Fibroblast of upper back skin (primary cell): ENCODE data around the gene PCSK6.

Experiments
- DNase-seq: peaks from one replicate; pipeline ENCODE4 v3.0.0-alpha.2; 2013

PCSK6 gene

DNA sequence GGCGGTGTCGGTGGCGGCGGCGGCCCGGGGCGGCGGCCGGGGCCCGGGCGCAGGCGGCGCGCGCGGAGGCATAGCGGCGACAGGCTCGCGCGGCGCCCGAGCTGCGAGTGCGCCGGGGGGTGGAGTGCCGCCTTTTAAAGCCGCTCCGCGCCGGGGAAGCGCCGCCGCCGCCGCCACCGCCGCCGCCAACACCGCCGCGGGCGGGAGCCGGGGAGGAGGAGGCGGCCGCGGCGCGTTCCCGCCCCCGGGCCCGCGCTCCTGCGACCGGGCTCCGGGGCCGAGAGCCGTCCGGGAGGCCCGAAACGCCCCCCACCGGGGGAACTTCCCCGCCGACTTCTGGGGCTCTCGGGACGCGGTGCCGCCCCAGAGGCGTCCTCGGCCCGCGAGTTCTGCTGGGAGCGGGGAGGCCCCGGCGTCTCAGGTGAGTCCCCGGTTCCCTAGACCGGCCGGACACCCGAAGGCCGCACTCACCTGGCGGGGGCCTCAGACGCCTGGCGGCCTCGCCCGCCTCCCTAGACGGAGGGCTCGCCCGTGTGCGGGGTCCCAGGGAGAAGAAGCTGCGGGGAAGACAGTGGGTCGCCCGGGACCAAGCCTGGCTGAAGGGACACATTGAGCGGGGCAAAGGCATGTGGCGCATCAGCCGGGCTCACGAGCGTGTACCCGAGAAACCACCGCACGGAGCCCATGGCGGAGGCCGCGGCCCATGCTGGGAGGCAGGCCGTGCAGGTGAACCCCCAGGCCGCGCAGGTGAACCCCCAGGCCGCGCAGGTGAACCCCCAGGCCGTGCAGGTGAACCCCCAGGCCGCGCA is at the start of gene PCSK6:
Gene PCSK6 (minus strand): TSS at position 109 of the 809 bp plus-strand sequence. CDS start 37 bp downstream, at position 72.
- DNase-seq, result no peak

DNA sequence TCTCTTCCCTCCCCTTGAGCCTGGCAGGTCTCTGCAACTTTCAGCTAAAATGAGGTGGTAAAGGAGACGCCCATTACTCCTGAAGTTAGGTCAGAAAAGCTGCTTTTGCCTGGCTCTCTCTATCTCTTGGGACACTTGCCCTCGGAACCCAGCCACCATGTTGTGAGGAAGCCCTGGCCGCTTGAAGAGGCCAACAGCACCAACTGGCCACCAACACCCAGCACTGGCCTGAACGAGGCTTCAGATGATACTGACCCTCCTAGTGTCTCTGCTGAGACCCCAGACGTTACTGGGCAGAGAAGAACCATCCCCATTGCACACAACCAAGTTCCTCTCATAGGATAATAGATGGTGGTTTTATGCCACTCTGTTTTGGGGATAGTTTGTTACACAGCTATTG is 49.5 kb upstream of the PCSK6 start:
- no peak for DNase-seq

DNA sequence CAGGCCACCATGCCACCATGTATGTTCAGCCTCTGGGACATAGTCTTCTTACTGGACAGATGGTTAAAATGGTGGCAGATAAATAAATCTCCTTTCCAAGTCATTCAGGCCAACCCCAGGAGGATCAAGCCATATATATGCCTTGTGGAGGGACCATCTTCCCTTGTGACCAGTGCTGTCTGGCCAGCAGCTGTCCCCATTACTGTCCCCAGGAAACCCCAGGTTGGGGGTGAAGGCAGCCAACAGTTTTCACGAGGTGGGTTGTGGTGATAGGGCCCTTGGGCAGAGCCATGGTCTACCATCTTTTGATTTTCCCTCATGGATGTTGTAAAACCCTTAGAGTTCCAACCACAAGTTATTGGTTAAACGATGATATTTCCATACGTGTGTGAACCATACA is 48.7 kb upstream of the PCSK6 start:
- no peak for DNase-seq

DNA sequence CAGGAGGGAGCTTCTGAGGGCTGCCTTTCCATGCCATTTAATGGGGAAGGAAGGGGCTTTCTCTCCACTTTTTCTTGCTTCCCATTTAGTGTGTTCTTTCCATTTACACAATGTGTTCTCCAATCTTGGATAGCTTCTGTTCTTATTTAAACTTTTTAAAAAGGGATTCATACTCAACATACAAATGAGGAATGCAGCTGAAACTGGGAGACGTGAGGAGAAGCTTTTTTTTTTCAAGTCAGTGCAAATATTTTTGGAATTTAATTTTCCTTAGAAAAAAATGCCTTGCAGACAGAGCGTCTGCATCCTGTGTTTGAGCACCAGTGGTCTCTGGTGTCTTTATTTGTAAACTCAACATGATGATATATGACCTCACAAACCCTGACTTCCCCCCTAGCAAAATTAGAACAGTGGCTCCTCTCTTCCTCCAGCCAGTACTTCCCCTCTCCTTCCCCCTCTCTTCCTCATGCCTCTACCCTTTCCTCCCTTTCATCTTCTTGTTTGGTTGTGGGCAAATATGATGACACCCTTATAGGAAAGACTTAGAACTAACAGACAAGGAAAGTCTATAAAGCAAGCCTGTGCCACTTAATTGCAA is 48.1 kb upstream of the PCSK6 start:
- DNase-seq, result no peak

DNA sequence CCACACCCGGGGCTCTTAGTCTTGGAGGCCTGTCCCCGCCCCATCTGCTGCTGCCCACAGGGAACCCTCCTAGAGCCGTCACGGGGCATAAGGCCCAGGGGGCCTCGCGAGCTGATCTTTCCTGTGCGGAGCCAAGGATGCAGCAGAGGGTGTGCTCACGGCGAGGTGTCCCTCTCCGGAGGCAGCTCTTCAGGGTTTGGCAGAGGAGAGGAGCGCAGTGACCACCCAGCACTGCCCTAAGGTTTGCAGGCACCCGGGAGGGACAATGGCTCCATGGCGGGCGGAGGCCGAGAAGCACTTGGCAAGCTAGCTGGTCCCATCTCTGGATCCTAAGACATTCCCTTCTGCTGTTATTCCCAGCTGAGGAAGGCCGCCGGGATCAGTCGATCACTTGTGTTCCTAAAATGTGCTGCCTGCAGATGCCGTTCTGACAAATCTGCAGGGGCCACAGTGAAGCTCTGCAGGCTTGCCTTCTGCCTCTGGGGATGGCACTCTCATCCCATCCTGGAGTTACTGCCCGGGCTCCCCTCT is 47.4 kb upstream of the PCSK6 start:
- no peak for DNase-seq

DNA sequence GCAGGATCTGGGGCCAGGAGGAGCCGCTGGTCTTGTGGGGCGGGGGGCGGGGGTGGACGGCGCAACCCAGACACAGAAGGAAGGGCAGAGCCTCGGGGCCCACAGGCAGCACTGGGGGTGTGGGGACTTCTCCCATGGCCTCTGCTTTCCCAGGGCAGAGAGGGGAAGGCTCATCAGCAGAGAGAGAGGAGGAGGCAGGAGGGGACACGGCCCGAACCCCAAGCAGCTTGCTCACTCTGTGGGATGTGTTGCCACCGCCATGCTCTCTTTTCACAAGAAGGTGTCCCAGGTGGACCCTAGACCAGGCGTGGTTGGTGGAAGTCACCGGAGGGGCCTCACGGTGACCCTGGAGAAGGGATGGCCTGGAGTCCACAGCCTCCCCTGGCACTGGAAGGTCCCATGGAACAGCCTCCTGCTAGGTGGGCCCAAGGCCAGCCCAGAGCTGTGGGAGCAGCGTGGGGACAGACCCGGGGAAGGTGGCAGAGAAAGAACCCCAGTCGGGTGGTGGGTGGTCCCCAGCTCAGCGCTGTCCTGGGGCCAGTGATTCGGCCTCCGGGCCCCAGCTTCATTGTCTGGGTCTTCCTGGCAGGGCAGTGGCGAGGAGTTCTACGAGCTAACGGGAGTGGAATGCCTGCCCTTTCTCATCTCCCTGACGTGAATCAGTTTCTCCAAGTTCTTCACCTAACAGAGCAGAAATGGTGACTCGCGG is 46.8 kb upstream of the PCSK6 start:
- no peak for DNase-seq

DNA sequence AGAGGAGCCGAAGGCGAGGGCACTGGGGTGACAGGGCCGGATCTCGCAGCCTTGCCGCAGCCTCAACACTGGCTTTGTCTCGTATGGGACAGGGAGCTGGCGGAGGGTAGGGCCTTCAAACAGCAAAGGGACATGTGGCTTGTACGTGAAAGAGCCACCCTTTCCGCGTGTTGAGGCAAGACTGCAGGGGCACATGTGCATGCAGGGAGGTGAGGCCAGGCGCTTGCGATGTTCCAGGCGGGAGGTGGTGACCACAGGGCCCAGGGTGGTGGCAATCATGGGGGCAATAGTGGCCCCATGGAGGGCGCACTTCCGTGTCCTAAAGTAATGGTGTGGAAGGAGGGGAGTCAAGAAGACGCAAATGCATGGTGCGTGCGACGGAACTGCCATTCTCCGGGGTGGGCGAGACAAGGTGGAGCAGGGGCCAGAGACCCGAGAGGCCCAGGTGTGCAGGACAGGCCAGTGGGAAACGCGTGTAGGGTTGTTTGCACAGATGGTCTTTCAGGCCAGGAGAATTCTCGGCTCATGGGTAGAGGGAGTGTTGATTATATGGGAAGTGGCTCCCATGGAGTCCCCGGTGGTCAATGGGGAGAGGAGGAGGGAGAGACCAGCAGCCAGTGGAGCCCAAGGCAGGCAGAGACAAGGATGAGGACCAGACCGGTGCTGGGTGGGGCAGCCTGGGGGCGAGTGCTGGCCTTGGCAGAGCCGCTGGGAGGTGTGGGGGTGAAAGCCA is 45.8 kb upstream of the PCSK6 start:
- DNase-seq, result no peak

DNA sequence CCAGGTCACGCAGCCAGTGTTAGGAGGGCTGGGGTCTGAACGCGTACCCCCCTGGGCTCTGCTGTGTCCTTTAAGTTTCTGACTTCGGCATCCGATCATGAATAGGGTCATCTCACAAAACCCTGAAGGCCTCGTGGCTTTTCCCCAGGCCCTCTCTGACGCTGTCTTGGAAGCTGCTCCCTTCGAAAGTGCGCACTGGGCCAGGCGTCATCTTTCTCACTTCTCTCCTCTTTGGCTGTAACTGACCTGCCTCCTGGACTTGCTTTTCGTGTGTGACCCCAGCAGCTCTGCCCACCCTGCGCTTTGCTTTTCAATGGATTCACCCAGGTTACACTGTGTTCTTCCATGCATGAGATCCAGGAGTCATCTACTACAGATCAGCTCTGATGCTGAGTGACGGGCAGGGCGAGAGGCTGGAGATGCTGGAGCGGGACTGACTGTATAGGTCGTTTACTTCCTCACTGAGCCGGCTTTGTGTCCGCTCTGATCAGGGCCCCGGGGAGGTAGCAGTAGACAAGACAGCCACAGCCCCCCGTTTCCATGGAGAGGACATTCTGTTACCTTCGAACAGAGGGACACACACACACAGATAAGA is 45.0 kb upstream of the PCSK6 start:
- no peak for DNase-seq

DNA sequence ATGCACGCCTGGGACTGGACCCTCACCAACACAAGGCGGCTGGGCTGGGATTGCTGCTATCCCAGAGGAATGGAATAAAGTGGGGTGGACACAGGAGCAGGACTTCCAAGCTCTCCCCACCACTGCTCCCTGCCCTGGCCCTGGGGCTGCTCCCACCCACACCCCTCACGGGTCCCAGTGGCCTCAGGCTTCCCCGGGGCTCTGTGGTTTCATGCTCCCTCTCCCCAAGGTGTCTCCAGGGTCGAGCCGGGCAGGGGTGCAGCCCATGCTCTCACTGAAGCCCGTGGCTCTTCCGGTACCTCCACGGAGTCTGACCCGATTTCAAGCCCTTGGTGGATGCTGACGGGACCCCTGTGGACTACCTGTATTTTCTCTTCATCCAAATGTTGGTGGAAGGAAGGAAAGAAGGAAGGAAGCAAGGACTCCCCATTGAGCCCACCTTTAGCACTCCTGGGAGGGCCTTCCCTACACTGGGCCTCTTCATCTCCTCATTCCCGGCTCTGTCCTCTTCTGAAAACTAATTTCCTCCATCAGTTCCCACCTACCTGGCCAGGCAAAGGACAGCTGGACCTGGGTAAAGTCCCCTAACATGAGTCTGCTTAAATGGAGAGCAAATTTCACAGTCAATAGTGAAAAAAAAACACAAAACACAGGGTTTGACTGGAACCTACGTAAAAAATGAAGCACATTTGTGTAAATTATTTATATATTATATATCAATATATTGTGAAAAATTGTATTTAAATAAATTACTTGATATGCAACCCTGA is 44.0 kb upstream of the PCSK6 start:
- no peak for DNase-seq

DNA sequence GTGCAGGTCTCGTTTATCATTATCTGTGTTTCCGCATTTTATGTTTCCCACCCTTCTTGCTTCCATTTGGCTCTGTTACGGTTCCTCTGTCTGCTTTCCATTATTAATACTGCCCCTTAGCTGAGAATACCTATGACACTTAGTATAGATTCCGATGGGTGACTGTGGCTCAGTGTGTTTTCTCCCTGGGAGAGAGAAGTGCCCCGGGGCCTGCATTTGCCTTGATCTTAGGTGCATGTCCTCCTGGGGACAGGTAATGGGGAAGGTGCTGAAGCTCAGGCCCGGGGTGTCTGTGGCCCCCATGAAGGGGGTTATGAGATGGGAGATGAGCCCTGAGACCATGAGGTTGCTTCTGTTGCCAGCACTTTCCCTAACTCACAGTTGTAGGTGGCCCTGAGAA is 43.4 kb upstream of the PCSK6 start:
- no peak for DNase-seq

DNA sequence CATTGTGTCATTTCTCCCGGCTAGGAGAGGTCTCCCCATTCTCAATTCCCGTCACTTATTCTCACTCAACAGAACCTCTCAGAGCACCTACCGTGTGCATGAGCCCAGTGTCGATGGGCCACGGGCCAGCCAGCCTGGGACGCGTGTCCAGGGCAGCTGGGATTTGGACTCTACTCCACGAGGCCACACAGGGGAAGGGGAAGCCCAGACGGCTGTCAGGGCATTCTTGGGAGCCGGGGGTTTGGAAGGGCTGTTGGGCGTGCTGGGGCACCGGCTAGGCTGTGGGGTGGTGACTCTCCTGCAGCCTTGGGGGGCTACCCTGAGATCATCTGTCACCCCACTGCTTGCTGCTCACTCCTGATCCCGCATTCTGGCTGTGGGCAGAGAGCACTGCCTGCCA is 41.7 kb upstream of the PCSK6 start:
- no peak for DNase-seq

DNA sequence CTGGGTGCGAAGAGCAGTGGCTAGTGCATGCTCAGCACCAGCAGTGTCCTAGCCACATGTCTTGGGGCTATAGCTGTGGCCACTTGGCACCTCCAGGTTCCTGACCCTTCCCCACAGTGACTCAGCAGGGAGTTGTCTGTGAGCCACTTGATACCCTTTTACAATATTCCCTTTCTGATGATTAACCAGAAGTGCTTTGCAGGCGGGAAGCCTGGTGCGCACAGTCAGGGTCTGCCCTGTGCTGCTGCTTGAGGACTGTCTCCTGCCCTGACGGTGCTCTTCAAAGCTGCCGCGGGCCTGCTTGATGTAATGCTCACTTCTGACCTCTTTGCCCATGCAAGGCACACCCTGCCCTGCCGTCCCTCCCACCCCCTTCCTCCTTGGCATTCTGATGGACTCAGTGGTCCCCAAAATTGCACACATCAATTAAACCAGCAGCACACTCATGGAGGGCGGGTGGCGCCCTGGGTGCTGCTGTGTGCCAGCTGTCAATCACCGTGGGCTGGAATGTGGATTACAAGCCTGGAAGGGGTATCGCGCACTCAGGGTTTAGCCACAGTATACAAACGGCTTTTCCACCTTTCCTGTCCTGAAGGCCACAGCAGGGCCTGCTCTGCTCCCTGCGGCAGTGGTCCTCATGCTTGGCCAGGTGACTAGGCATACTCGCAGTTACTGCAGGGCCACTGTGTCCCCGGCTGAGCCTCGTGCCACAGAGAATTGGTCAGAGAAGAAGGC is 40.9 kb upstream of the PCSK6 start:
- DNase-seq, result no peak

DNA sequence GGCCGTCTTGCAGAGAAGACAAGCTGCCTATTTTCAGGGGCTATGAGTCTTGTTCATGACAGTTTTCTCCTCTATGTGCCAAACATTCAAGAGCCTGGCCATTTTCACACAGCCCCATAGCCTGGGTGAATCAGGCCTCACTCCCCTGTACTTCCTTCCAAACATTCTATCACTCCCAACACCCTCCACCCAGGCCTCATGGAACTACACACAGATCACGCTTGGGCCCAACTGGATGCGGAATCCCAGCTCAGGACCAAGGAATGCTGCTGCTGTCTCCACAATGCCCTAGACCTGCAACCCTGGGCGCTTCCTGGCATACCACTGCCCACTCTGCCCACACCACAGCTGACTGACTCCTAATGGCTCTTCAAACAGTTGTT is 39.4 kb upstream of the PCSK6 start:
- no peak for DNase-seq

DNA sequence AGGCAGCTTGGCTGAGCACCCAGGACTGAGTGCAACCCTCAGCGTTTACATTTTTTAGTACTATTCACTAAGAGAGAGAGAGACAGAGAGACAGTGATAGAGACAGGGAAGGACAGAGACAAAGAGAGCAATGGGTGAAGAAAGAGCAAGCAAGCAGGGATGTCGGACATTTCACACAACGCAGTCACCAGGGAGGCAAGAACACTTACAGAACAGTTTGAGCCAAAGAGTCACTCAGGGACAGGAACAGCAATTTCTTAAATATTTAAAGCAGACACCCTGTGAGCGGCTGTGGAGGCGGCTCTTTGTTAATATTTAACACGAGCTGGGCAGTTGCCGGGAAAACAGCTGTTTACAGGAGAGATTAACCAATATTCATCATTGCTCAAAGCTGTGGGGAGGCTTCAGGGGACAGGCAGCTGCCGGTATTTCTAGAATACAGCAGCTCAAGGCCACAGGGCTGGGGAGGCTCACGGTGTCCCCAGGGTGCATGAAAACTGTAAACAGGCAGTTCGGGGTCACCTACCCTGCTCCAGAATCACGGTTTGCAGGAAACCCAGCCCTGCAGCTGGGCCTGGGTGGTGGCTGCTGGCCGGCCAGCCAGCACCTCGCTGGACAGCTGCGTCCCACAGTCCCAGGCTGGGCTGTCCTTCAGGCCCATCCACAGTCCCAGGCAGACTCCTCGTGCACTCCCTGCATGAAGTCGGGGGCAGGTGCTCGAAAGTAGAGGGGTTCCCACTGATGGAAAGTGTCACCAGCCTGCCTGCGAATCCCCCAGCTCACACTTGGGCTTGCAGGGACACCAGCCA is 38.8 kb upstream of the PCSK6 start:
- no peak for DNase-seq

DNA sequence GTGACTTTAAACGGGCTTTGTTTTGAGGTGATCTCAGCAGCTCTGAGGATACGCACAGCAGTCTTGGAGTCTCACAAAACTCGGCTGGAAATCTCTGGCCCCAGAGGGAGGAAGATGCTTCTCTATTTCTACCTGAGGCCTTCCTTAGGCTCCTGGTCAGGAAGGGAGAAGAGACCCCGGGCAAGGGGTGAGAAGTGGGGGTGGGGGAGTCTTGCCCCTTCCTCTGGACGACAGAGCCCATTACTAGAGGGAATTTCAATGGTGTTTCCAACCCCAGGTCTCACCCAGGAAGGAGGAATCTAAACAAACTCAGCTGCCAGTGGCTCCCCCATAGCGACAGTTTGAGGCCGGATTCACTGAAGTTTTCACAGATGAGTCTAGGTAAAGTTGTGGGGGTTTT is 37.4 kb upstream of the PCSK6 start:
- no peak for DNase-seq

DNA sequence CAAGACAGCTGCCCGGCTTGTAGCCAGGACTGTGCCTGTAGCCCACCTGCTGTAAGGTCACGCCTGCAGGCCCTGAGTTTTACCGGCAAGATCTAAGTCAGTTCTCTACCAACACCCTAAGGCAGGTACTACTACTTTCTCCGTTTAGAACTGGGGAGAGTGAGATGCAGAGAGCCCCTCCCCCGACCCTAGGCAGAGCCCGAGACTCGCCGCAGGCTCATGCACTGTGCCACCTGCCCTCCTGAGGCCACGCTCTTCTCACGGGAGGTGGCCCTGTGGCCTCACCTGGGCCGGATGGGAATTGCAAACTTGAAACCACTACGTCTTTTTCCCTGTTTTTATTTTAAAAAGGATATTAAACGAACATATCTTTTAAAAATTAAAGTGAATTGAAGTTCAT is 36.9 kb upstream of the PCSK6 start:
- no peak for DNase-seq

DNA sequence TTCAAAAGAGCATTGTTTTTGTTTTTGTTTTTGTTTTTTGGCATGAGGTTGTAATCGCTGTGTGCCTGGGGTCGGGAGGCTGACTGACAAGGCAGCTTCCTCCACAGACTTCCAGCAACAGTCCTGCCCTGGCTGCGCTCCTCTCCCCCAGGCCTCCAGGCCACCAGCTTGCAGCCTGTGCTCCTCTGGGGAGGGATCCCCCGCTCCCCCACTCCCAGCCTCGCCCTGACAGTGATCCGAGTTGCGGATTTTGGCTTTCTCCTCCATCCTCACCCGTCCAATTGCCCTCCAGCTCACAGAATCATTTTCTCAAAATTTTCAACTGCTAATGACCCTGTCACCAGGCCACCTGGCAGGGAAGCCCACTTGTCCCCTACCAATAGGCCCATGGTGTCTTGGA is 36.5 kb upstream of the PCSK6 start:
- no peak for DNase-seq

DNA sequence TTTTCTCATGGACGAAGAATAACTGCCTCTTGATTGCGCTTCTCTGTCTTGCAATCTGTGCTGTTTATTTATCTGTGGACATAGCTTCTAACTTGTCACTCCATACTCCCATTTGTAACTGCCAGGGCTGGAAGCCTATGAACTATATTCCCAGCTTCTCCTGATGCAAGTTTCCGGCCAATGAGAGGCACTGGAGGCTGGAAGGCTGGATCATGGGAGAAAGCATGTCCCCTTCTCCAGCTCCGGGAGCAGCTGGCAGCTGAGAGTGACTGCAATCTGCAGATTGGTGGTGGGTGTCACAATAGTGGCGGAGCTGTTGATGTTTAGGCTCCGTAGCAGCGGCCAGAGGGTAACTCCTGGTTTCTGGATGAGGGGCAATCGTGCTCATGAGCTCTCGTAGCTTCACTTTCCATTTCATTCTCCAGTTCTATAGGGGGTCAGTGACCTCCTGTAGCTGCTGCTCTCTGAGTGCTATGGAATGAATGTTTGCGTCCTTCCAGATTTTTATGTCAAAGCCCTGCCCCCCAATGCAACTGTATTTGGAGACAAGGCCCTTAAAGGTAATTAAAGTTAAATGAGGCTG is 35.7 kb upstream of the PCSK6 start:
- DNase-seq, result no peak

DNA sequence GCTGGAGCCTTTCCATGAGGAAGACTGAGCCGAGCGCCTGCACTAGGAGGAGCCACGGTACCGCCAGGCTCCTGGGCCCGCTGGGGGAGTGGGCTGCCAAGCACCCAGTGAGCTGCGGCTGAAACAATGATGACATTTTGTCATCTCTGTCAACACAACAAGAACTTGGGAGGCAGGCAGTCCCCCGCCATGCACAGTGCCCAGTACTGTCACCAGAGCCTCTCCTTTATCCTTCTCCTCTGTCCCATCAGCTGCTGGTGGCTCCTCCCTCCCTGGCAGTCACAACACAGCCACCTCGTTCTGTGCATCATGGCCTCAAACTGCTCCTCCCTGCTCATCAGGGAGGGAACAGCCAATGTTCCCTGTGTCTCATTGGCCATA is 34.0 kb upstream of the PCSK6 start:
- DNase-seq, result no peak
